Raji (cell line): ENCODE data around the gene MPP3.

Source experiments
- POLR2A ChIP-seq: IDR thresholded peaks from 2 replicates; pipeline ENCODE4 v1.6.1; 2011; ENCODE audit warnings: low read depth, low read length, control low read depth; ENCODE audit not compliant: insufficient read depth

Gene MPP3

DNA sequence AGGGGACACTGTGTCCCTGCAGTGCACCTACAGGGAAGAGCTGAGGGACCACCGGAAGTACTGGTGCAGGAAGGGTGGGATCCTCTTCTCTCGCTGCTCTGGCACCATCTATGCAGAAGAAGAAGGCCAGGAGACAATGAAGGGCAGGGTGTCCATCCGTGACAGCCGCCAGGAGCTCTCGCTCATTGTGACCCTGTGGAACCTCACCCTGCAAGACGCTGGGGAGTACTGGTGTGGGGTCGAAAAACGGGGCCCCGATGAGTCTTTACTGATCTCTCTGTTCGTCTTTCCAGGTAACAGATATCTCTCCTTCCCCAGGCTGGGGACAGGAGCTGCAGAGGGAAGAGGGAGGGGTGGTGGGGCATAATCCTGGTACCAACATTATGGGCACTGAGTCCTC lies 15.7 kb upstream of the MPP3 start:
- TF ChIP-seq POLR2A, result no peak

DNA sequence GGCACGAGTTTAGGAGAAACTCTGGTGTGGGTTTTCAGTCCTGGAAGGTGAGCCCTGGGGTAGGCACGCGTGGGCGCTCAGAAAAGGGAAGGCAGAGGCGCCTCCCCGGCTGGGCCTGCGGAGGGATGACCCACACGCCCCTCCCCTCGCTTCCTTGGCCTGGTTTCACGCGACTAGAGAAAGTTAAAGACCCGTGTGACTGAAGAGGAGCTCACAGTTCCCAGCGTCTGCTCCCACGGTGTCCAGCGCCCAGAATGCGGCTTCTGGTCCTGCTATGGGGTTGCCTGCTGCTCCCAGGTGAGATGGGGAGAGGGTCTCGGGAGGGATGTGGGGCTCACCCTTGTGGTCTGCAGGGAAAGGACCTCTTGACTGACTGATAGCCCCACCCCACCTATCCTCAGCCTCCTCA lies 14.0 kb upstream of the MPP3 start, which contains the start of gene CD300LG:
CD300LG (plus strand) TSS at position 214 of the 409 bp plus-strand sequence; CDS start at position 255, 41 bp downstream.
- TF ChIP-seq POLR2A, result no peak

DNA sequence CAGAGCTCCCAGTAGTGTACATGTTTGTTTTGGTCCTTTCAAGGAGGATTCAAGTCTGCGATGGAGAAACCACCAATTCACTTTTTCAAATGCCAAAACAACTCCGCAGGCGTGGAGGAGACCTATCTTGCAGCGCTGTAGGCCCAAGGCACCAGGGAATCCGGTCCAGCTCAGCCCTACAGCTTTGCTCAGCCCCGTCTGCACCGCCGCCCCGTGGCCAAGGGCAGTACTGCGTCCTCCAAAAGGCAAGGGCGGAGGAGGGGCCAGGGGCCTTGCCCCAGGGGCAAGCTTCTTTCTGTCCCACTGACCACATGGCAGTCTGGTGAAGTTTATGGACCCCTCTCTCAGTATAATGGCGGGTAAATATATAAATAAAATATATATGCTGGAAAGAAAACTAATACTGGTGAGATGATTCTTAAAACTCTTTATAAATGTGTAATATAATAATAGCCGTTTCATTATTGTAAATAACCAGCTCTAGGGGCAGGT lies 13.3 kb upstream of the MPP3 start:
- no peak for TF ChIP-seq POLR2A

DNA sequence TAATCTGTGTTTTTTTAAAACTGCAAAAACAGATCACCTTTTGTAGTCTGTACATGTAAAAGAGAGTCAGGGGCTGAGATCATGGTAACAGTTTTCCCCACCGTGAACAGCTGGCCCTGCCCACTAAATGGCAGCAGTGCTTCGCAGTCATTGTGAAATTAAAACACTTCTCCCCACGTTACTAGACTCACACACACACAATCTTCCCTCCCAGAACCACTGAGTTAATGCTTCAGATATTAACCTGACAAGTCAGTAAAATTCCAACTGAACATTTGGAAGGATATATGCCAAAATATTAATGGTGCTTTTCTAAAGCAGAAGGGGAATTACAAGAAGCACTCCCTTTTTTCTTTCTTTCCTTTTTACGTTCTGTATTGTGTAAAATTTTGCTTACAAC lies 12.8 kb upstream of the MPP3 start:
- TF ChIP-seq POLR2A, result no peak

DNA sequence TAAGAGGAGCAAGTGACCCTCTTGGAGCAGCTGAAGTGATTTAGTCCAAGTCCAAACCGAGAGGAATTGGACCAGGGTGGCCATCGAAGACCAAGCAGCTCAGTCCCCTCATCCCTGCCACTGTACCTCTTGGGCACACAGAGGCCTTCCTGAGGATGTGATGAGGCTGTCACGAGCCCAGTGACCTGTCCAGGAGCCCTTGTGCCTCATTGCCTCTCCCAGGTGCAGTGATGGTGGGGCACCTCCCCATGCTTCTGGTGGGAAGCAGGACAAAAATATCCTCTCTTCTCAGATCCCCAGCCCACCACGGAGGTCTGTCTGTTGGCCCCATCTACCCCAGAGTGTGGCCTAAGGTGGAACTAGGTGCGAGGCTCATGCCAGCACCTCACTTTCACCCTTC lies 11.3 kb upstream of the MPP3 start:
- TF ChIP-seq POLR2A, result no peak

DNA sequence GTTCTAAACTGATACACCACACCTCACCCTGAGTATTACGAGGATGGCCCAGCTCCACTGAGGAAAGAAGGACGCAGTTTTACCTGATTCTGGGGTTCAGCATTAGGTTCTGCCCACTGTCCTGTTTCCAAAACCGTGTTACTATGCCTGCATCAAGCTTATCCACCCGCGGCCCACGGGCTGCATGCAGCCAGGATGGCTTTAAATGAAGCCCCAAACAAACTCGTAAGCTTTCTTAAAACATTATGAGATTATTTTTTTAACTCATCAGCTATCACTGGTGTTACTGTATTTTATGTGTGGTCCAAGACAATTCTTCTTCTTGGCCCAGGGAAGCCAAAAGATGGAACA lies 10.0 kb upstream of the MPP3 start:
- TF ChIP-seq POLR2A, result no peak

DNA sequence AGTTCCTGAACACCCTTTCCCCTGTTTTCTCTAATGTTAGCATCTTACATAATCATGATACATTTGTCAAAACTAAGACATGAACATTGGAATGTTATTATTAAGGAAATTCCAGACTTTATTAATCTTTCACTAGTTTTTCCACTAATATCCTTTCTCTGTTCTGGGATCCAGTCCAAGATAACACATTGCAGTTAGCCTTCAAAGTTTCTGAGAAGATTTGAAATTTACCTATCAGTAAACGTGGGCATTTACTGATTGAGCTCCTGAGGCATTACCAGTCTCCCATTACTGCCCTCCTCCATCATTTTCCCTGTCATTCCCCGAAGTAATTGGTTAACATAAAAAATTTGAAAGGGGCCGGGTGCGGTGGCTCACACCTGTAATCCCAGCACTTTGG lies 8.3 kb upstream of the MPP3 start:
- TF ChIP-seq POLR2A, result no peak

DNA sequence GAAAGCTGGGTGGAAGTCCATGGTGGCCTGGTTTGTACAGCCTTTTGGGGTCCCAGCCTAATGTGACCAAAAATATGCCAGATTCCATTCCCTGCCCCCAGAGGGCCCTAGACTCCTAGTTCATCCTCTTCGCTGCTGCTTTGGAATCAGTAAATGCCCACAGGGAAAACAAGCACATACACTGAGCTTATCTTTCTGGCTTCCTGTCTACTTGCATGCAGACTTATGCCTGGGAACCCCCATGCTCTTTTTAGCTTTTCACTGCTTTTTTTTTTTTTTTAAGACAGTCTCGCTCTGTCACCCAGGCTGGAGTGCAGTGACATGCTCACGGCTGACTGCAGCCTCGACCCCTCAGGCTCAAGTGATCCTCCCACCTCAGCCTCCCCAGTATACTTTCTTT lies 7.9 kb upstream of the MPP3 start:
- no peak for TF ChIP-seq POLR2A

DNA sequence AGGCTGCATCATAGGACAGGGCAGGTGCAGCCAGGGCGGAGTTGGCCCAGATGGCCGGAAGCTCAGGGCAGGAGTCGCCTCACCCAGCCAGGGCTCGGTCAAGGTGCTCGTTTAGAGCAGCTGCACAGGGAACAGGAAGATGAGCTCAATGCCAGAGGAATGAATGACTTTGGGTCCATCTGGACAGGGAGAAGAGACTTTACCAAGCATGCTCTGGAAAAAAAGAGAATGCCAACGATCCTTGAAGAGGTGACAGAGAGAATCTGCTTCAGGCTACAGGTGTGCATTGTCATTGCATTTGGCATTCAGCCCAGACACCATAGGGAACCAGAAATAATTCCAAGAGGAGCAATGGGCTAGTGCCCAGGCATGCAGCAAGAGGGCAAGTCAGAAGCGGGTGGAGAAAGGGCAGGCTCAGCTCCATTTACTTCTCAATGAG lies 6.7 kb upstream of the MPP3 start:
- no peak for TF ChIP-seq POLR2A

DNA sequence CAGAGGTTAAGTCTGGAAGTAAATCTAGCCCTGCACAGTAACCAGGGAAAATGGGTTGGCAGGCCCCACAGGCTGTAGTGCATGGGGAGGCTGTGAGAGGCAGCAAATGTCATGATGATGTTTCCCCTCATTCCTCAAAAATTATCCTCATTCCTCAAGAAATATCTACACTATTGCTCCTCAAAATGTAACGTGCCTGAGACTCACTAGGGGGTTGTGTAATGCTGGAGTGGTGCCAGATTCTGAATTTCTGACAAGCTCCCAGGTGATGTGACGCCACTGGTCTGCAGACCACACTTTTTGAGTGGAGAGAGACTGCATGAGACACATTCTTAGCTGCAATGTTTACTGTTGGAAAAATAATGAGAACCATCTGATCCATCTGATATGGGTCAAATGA lies 1.2 kb upstream of the MPP3 start:
- TF ChIP-seq POLR2A, result no peak

DNA sequence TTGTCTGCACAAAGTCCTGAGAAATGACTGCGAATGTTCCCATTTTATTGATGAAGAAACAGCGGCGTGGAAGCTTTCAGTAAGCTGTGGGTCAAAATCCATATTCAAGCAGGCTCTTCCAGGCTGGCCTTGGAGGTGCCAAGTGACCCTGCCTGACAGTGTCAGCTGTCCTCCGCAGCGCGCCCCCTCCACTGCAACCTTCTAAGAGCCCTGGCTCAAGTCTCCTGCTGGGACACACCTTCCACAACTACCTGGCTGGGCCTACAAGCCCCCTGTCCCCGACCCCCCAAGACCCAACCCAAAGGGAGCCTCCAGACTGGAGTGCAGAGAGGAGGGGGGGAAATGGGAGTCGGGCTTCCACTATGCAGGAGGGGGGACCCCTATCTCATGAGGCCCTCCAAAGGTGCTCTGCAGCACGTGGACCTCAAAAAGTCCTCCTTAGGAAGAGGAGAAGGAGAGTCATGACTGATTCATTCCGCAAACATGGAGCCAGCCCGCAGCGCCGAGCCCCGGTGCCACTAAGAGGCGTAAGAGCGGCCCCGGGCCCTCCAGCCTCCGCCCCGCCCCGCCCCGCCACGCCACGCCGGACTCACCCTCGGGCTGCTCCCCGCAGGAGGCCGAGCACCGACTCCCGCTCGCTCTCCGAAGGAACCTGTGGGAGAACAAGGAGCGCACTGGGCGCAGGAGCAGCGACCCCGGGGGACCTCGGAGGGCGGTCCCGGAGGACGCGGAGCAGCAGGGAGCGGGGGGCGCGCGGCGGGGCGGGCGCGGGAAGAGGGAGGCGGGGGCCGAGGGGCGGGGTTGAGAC lies 574 bp downstream of the MPP3 start:
- TF ChIP-seq POLR2A, result no peak

DNA sequence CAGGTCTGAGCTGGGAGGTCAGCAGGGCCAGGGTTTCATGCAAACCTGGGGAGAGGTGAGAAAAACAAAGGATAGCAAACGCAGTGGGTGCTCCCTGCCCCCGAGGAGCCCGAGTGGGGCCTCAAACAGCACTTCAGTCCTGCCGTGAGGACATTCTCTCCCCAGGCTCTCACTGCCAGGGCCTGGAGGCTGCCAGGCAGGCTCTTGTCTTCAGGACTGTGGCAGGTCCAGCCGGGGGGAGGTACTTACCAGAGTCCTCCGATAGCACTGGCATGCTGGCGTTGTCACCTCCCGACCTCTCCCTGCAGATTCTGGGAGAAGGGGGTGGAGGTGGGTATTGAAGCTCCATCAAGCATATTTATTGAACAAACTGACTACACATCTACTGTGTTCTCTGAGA lies 1.3 kb downstream of the MPP3 start:
- TF ChIP-seq POLR2A, result no peak

DNA sequence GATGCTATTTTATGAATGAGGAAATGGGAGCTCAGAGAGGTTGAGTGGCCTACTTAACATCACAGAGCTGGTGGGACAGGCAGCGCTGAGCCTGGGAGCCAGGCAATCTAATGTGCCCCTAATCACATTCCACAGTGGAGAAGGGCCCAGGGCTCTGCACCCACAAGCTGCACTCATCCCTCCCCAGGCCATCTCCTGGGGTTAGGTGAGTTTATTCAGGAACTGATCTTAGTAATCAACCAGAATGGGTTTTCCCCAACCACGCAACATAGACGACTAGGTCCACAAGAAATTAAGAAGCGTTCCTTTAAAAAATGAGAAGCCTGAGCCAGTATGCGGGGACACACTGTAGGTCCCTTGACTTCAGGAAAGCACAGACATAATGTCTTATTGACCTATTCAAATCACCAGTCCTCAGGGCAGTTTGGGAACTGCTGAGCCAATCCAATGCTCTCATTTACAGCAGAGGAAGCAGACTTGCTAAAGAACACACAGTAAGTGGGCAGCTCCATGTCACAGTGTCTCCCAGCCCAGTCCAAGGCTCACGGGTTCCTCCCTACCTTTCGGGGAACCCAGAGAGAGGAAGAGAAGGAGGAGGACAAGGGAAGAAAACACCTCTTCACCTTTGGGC lies 2.3 kb downstream of the MPP3 start:
- TF ChIP-seq POLR2A, result no peak

DNA sequence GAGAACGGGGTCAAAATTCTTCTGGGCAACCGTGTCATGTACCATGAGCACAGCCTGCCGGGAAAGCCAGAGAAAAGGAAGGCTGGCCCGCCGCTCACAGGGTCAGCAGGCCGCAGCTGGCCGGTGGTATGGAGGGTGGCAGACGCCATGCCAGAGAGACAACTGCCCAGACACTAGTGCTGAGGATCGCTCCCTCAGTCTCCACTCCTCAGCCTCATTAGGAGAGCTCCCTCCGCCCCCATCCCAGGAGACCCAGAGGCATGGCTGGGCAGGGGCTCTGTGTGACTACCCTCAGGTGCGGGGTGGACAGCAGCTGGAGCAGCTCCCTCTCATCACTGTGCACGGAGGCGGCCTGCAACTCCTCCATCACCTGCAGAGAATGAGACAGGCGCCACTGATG lies 3.2 kb downstream of the MPP3 start:
- no peak for TF ChIP-seq POLR2A

DNA sequence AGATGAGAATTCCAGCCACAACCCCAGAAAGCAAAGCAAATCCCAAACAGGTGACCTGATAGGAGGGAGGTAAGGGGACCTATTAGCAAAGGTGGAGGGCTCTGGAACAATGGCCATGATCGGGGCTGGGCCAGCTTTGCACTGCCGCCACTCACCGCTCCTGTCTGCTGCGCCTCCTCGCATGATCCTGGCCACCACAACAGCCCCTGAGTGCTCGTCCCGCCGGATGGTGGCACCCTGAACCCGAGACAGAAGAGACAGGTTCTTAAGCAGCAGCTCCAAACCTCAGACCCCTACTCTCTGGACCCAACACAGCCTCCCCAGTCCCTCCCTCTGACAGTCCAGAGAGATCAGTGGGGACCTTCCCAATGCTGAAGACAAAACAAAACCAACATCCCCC lies 5.3 kb downstream of the MPP3 start:
- TF ChIP-seq POLR2A, result no peak

DNA sequence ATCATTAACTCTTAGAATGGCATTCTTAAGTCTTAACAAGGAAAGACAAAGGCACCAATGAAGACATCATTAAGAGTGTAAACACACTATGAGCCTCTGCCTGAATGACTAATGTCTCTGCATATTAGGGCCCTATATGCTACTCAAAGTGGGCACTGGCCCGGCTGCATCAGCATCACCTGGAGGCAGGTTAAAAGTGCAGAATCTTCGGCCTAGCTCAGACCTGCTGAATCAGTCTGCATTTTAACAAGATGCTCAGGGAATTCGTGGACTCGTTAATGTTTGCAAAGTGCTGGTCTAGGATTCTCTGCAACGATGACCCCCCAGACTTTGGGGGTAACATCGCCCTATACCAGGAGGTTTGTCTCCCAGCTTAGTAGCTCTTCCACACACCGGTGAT lies 6.7 kb downstream of the MPP3 start:
- TF ChIP-seq POLR2A, result no peak
